H1 (cell line): ENCODE results near the gene PTGER3. TPM values are rescaled to one million over a fixed set of nuclear protein-coding genes. Genes with fewer than 3 reads are reported as not detected.

ENCODE experiments used
- CTCF ChIA-PET: fragments of 300-600 bp; sonication (Branson Sonifier 250); formaldehyde crosslinking; loops from one replicate; lab custom pipeline; 2021; ENCODE audit not compliant: partially characterized antibody; lab: Charles Lee
- POLR2A ChIA-PET: fragments of 300-600 bp; sonication (Branson Sonifier 250); formaldehyde crosslinking; loops from one replicate; lab custom pipeline; 2021; ENCODE audit warnings: inconsistent platforms; ENCODE audit not compliant: partially characterized antibody; lab: Charles Lee
- DNase-seq, 2 experiments: peaks; one replicate each; pipeline versions ENCODE4 v3.0.0 to v3.0.0-alpha.2; 2010 to 2022; ENCODE audit warnings: low spot score in 2 of 2, low read depth in 1 of 2, mixed read lengths in 1 of 2
- FAIRE-seq: peaks from 2 replicates; lab custom pipeline; 2011; peaks lifted over from hg19 to GRCh38; lab: Jason Lieb, UNC
- H2AFZ ChIP-seq: 2 replicates; pipeline ENCODE4 v1.8.1; 2012; ENCODE audit warnings: low read length, inconsistent platforms
- H2AK5ac ChIP-seq: 2 replicates; pipeline ENCODE4 v1.6.1; 2013; ENCODE audit warnings: low read depth, low read length
- H2BK120ac ChIP-seq: replicated peaks from 2 replicates; pipeline ENCODE3; 2013; ENCODE audit warnings: low read depth, low read length, inconsistent platforms
- H2BK12ac ChIP-seq: 2 replicates; pipeline ENCODE4 v1.6.1; 2013; ENCODE audit warnings: low read depth, low read length
- H2BK15ac ChIP-seq: 2 replicates; pipeline ENCODE4 v1.6.1; 2013; ENCODE audit warnings: low read length
- H2BK20ac ChIP-seq: 2 replicates; pipeline ENCODE4 v1.6.1; 2013; ENCODE audit warnings: low read length
- H2BK5ac ChIP-seq: 2 replicates; pipeline ENCODE4 v1.6.1; 2013; ENCODE audit warnings: low read depth, low read length
- H3K14ac ChIP-seq: 2 replicates; pipeline ENCODE4 v1.6.1; 2013; ENCODE audit warnings: inconsistent platforms; ENCODE audit not compliant: insufficient read length
- H3K18ac ChIP-seq: 2 replicates; pipeline ENCODE4 v1.6.1; 2013; ENCODE audit warnings: low read length; ENCODE audit errors: extremely low read depth
- H3K23ac ChIP-seq: 2 replicates; pipeline ENCODE4 v1.6.1; 2013; ENCODE audit warnings: inconsistent platforms; ENCODE audit not compliant: insufficient read length
- H3K23me2 ChIP-seq: 2 replicates; pipeline ENCODE4 v1.6.1; 2013; ENCODE audit warnings: low read depth, low read length
- H3K27ac ChIP-seq: 2 replicates; pipeline ENCODE4 v1.6.1; 2011; ENCODE audit warnings: low read depth, low read length, inconsistent platforms
- H3K27me3 ChIP-seq, 4 experiments: replicated peaks in 1 of 4; 1 replicate in 1 of 4; 2 replicates in 3 of 4; pipeline versions ENCODE4 v1.6.1 to v1.8.1; 2011 to 2013; ENCODE audit warnings: low read length in 3 of 4, mild to moderate bottlenecking in 3 of 4, inconsistent platforms in 2 of 4, mixed read lengths in 2 of 4, moderate library complexity in 1 of 4; ENCODE audit not compliant: control insufficient read depth in 3 of 4, insufficient read depth in 3 of 4; ENCODE audit errors: extremely low read depth in 1 of 4
- H3K36me3 ChIP-seq, 4 experiments: 2 replicates each; pipeline versions ENCODE4 v1.6.1 to v1.8.1; 2011 to 2013; ENCODE audit warnings: mild to moderate bottlenecking in 4 of 4, low read length in 3 of 4, moderate library complexity in 2 of 4, control low read depth in 1 of 4, inconsistent platforms in 1 of 4; ENCODE audit not compliant: insufficient read depth in 4 of 4, control insufficient read depth in 2 of 4
- H3K4ac ChIP-seq: replicated peaks from 2 replicates; pipeline ENCODE3; 2013; ENCODE audit warnings: low read length, low read depth, mixed read lengths, inconsistent platforms; ENCODE audit not compliant: insufficient read length
- H3K4me1 ChIP-seq, 4 experiments: replicated peaks in 1 of 4; 1 replicate in 1 of 4; 2 replicates in 3 of 4; pipeline versions ENCODE4 v1.6.1 to v1.8.1; 2011 to 2013; ENCODE audit warnings: low read length in 3 of 4, inconsistent platforms in 2 of 4, mixed read lengths in 1 of 4; ENCODE audit not compliant: insufficient read depth in 4 of 4, control insufficient read depth in 3 of 4
- H3K4me2 ChIP-seq, 2 experiments: 2 replicates each; pipeline versions ENCODE4 v1.6.1 to v1.8.1; 2011 to 2013; ENCODE audit warnings: low read depth in 2 of 2, low read length in 2 of 2, control low read depth in 1 of 2, inconsistent platforms in 1 of 2, mild to moderate bottlenecking in 1 of 2; ENCODE audit not compliant: insufficient read depth in 1 of 2
- H3K4me3 ChIP-seq, 4 experiments: fragments of 200-600, 300-600 bp in 1 of 4; sonication (generic), shearing (Covaris generic), sonication (Bioruptor Twin) in 1 of 4; 2 replicates each; pipeline versions ENCODE4 v1.5.1 to v1.8.1; 2011 to 2016; ENCODE audit warnings: low read length in 4 of 4, low read depth in 3 of 4, control low read depth in 2 of 4, inconsistent platforms in 2 of 4, mild to moderate bottlenecking in 2 of 4, mixed read lengths in 1 of 4, moderate library complexity in 1 of 4; ENCODE audit not compliant: insufficient read depth in 2 of 4; ENCODE audit errors: extremely low read depth in 1 of 4
- H3K56ac ChIP-seq: replicated peaks from 2 replicates; pipeline ENCODE3; 2013; ENCODE audit warnings: low read depth, mild to moderate bottlenecking, mixed read lengths, low read length, inconsistent platforms; ENCODE audit not compliant: insufficient read length
- H3K79me1 ChIP-seq: 2 replicates; pipeline ENCODE4 v1.6.1; 2013; ENCODE audit warnings: low read depth, low read length, control low read depth
- H3K79me2 ChIP-seq, 2 experiments: 2 replicates each; pipeline versions ENCODE4 v1.6.1 to v1.8.1; 2012 to 2013; ENCODE audit warnings: low read length in 2 of 2, mild to moderate bottlenecking in 2 of 2, inconsistent platforms in 1 of 2; ENCODE audit not compliant: insufficient read depth in 2 of 2, control insufficient read depth in 1 of 2
- H3K9ac ChIP-seq, 4 experiments: replicated peaks in 1 of 4; 1 replicate in 1 of 4; 2 replicates in 3 of 4; pipeline versions ENCODE4 v1.6.1 to v1.8.1; 2011 to 2013; ENCODE audit warnings: low read depth in 3 of 4, low read length in 3 of 4, control low read depth in 2 of 4, mild to moderate bottlenecking in 2 of 4, moderate library complexity in 2 of 4, inconsistent platforms in 1 of 4; ENCODE audit errors: extremely low read depth in 1 of 4
- H3K9me3 ChIP-seq, 2 experiments: 2 replicates each; pipeline versions ENCODE4 v1.6.1 to v1.8.1; 2012 to 2013; ENCODE audit warnings: mild to moderate bottlenecking in 2 of 2, moderate library complexity in 2 of 2, control low read depth in 1 of 2, inconsistent platforms in 1 of 2, low read depth in 1 of 2, low read length in 1 of 2, mixed read lengths in 1 of 2; ENCODE audit not compliant: insufficient read depth in 2 of 2
- H4K20me1 ChIP-seq, 2 experiments: replicated peaks in 1 of 2; 2 replicates each; pipeline versions ENCODE3 to v1.8.1; 2011 to 2013; ENCODE audit warnings: inconsistent platforms in 2 of 2, low read length in 2 of 2, mild to moderate bottlenecking in 1 of 2; ENCODE audit not compliant: insufficient read depth in 2 of 2, control insufficient read depth in 1 of 2
- H4K5ac ChIP-seq: 2 replicates; pipeline ENCODE4 v1.6.1; 2013; ENCODE audit warnings: low read length, low read depth, mixed read lengths, inconsistent platforms; ENCODE audit not compliant: insufficient read length
- H4K8ac ChIP-seq: 2 replicates; pipeline ENCODE4 v1.8.0; 2013; ENCODE audit warnings: mild to moderate bottlenecking, moderate library complexity, low read length, inconsistent platforms; ENCODE audit not compliant: insufficient read depth; ENCODE audit errors: extremely low read depth
- H4K91ac ChIP-seq: replicated peaks from 2 replicates; pipeline ENCODE3; 2013; ENCODE audit warnings: low read length, mixed read lengths, inconsistent platforms; ENCODE audit not compliant: insufficient read length
- ASH2L ChIP-seq: fragments of 200-600, 300-600 bp; sonication (generic); IDR thresholded peaks from one replicate; pipeline ENCODE4 v1.7.1; 2017; ENCODE audit warnings: low read length
- BACH1 ChIP-seq: IDR thresholded peaks from 2 replicates; pipeline ENCODE4 v1.6.1; 2012; ENCODE audit warnings: low read length, improper control_type of control experiment
- EGR1 ChIP-seq: IDR thresholded peaks from 2 replicates; pipeline ENCODE4 v1.6.1; 2011; ENCODE audit warnings: low read depth, low read length, borderline replicate concordance
- MAFK ChIP-seq: IDR thresholded peaks from 2 replicates; pipeline ENCODE4 v1.6.1; 2012; ENCODE audit warnings: low read depth, mild to moderate bottlenecking, improper control_type of control experiment, low read length
- RFX5 ChIP-seq: IDR thresholded peaks from 2 replicates; pipeline ENCODE4 v1.6.1; 2011; ENCODE audit warnings: low read depth, low read length, improper control_type of control experiment, borderline replicate concordance
- RNF2 ChIP-seq: fragments of 200-900, 300-1000 bp; sonication (generic); IDR thresholded peaks from 2 replicates; pipeline ENCODE4 v1.7.1; 2016; ENCODE audit warnings: borderline replicate concordance, low read depth, mild to moderate bottlenecking, antibody characterized with exemption, low read length; ENCODE audit not compliant: poor library complexity, severe bottlenecking; ENCODE audit errors: missing control alignments
- RXRA ChIP-seq: IDR thresholded peaks from 2 replicates; pipeline ENCODE4 v1.6.1; 2011; ENCODE audit warnings: low read depth, mild to moderate bottlenecking, low read length, moderate library complexity; ENCODE audit not compliant: insufficient read depth
- TAF1 ChIP-seq: IDR thresholded peaks from 2 replicates; pipeline ENCODE4 v1.6.1; 2011; ENCODE audit warnings: mild to moderate bottlenecking, low read depth, low read length
- TBP ChIP-seq: IDR thresholded peaks from 2 replicates; pipeline ENCODE4 v1.6.1; 2011; ENCODE audit warnings: low read depth, low read length, improper control_type of control experiment
- USF2 ChIP-seq: IDR thresholded peaks from 2 replicates; pipeline ENCODE4 v1.6.1; 2011; ENCODE audit warnings: low read length, improper control_type of control experiment
- ZNF274 ChIP-seq: IDR thresholded peaks from 2 replicates; pipeline ENCODE4 v1.7.0; 2012; ENCODE audit warnings: low read length, borderline replicate concordance; ENCODE audit errors: extremely low read depth
- WGBS, 2 experiments: shearing (Covaris generic) in 1 of 2; methylation state at CpG; one replicate each; pipeline versions ENCODE4 v1.1.6 to v1.1.7; 2013 to 2015; ENCODE audit warnings: low lambda C conversion rate in 2 of 2, mixed read lengths in 2 of 2, inconsistent platforms in 1 of 2, low coverage in 1 of 2, missing lambda C conversion rate in 1 of 2; ENCODE audit not compliant: insufficient replicate concordance in 2 of 2, insufficient coverage in 1 of 2, insufficient read length in 1 of 2; ENCODE audit errors: extremely low coverage in 1 of 2, missing lambda C conversion rate in 1 of 2; 5-methylcytosine and 5-hydroxymethylcytosine counted together
- polyA plus RNA-seq, 7 experiments: library from polyadenylated mRNA; depleted of rRNA in 3 of 7; stranded (reverse) in 5 of 7; unstranded in 2 of 7; fragments of >200 nt in 5 of 7; fragments of 200-250 nt in 2 of 7; gene quantifications; 1 replicate in 5 of 7; 2 replicates in 1 of 7; 4 replicates in 1 of 7; pipeline versions ENCODE4 v1.2.1 to v1.2.3, GENCODE V29; 2011 to 2013; ENCODE audit warnings: missing spikeins in 2 of 7, mixed read lengths in 2 of 7
- total RNA-seq: library from RNA; stranded (reverse); fragmentation: NEBNext Ultra II Directional; extraction: Animal tissue kit (Norgen Biotek cat#: 25700); gene quantifications from 2 replicates; pipeline ENCODE4 v1.2.1, GENCODE V29; 2021

Gene PTGER3
- total and polyA plus RNA-seq, 2 of the 8 experiments (the other 6 are each of a cell fraction or from before 2014, with no cell fraction given), result 0.38 to 0.82 TPM

GRCh38 chr1:70997793-70998192 lies 49.8 kb downstream of the PTGER3 start:
- ChIA-PET CTCF (interaction anchor here (0.7 to 1.5 kb wide), 2 partner anchors 15 to 21 kb away, joined by 3 read pairs; no protein-coding TSS in a partner anchor), POLR2A (no interaction called here)
- Histone ChIP-seq H3K79me2 (no peaks in the 10 kb centered on the region), H3K23me2 (no peaks in the 10 kb centered on the region), H3K23ac (no peak overlapping the region), H3K9ac (no peak overlapping the region), H4K8ac (no peak overlapping the region), H3K18ac (no peak overlapping the region), H2BK20ac (no peak overlapping the region), H3K4me3 (no peak overlapping the region), H3K36me3 (no peaks in the 10 kb centered on the region), H3K27ac (no peak overlapping the region), H2BK12ac (no peak overlapping the region), H2BK120ac (no peak overlapping the region), H2BK5ac (no peak overlapping the region), H2AK5ac (no peak overlapping the region), H3K14ac (no peak overlapping the region), H4K5ac (no peak overlapping the region), H2AFZ (no peak overlapping the region), H3K27me3 (no peaks in the 10 kb centered on the region), H3K9me3 (no peaks in the 10 kb centered on the region), H3K79me1 (no peaks in the 10 kb centered on the region), H2BK15ac (no peak overlapping the region), H3K4ac (no peak overlapping the region), H3K56ac (no peak overlapping the region), H4K20me1 (no peaks in the 10 kb centered on the region), H3K4me1 (no peaks in the 10 kb centered on the region), H4K91ac (no peak overlapping the region), H3K4me2 (no peak overlapping the region)
- TF ChIP-seq MAFK, result no peak
- no peak for TF ChIP-seq TBP
- no peak for TF ChIP-seq USF2
- no peak for TF ChIP-seq RNF2
- TF ChIP-seq ASH2L, result no peak
- TF ChIP-seq ZNF274, result no peak
- TF ChIP-seq EGR1, result no peak
- TF ChIP-seq RXRA, result no peak
- no peak for TF ChIP-seq BACH1
- no peak for TF ChIP-seq TAF1
- no peak for TF ChIP-seq RFX5
- no peak for DNase-seq
- FAIRE-seq, result no peak
- 100% methylated on average over 1 of the region's 1 CpG; no CpG with 5 or more reads in 1 of the 2 experiments for WGBS, 2 experiments
